ENCODE measurements around the gene RBBP8NL. TPM values are rescaled to one million over a fixed set of nuclear protein-coding genes. Genes with fewer than 3 reads are reported as not detected.

RBBP8NL gene
- total and polyA plus RNA-seq, 2 donors (not counting 3 experiments of a cell fraction or from before 2014, with no cell fraction given): not detected

- FAIRE-seq: no peak
- CTCF ChIA-PET: interaction anchor here (0.7 to 1.5 kb wide), 5 partner anchors 10 to 217 kb away, joined by 3 to 5 read pairs (median 5); no protein-coding TSS in a partner anchor
Measured at GRCh38 chr20:62400021-62400420, 27.3 kb downstream of the RBBP8NL start.

GRCh38 chr20:62398120-62398821 is 29.1 kb downstream of the RBBP8NL start:
- CTCF ChIA-PET: no interaction called here
- no peaks in the 10 kb centered on the region for H4K20me1 ChIP-seq (replicated peaks; ENCODE audit: control insufficient read depth, extremely low read depth, insufficient read depth, low read length)
- POLR2A ChIA-PET: no interaction called here
- H3K79me2 ChIP-seq (ENCODE audit: control insufficient read depth, insufficient read depth, low read length): no peaks in the 10 kb centered on the region
- no peak overlapping the region for H3K27ac ChIP-seq (ENCODE audit: insufficient read depth, low read depth, low read length)
- no peaks in the 10 kb centered on the region for H3K9me1 ChIP-seq (replicated peaks; ENCODE audit: control insufficient read depth, extremely low read depth, insufficient read depth, low read length)
- dilution Hi-C loops (cut with MboI; ENCODE audit: extremely low pct_ligation_motif_present, low sequenced_read_pairs): no loop called here
- H3K9ac ChIP-seq (replicated peaks; ENCODE audit: extremely low read depth, insufficient read depth, low read length): no peak overlapping the region
- peaks cover 0 to 1% of the 10 kb centered on the region in 2 experiments for H3K36me3 ChIP-seq (ENCODE audit: control insufficient read depth in 2 of 2, extremely low read depth in 1 of 2, insufficient read depth in 2 of 2, low read length in 2 of 2)
- DNase-seq (ENCODE audit: low read depth, low spot score): no peak
- no peaks in the 10 kb centered on the region for H3K9me3 ChIP-seq (replicated peaks; ENCODE audit: control insufficient read depth, insufficient read depth, low read length)
- no peak overlapping the region for H3K4me3 ChIP-seq (replicated peaks in 1 of 3; ENCODE audit: insufficient read depth in 1 of 3, low read depth in 1 of 3, low read length in 3 of 3)
- H3K4me2 ChIP-seq (ENCODE audit: insufficient read depth, low read length): no peak overlapping the region
- H2AFZ ChIP-seq (ENCODE audit: low read depth, low read length): no peak overlapping the region
- H3K27me3 ChIP-seq (ENCODE audit: control insufficient read depth in 2 of 2, insufficient read depth in 2 of 2, low read length in 2 of 2): no peaks in the 10 kb centered on the region
- no peak for FAIRE-seq
- no TSS peak for BruUV-seq (replicated peaks)
- H3K4me1 ChIP-seq (ENCODE audit: control insufficient read depth, extremely low read depth, insufficient read depth, low read length): no peaks in the 10 kb centered on the region
- TF ChIP-seq EZH2 (IDR thresholded peaks at IDR 0.05; ENCODE audit: borderline replicate concordance, low read depth, low read length, severe bottlenecking): no peak
- TF ChIP-seq POLR2A (IDR thresholded peaks at IDR 0.05; ENCODE audit: low read depth, low read length): no peak
- TF ChIP-seq FOS (IDR thresholded peaks at IDR 0.05; ENCODE audit: borderline replicate concordance, insufficient read depth, low read length): no peak
- no peak for TF ChIP-seq MAX (IDR thresholded peaks at IDR 0.05; ENCODE audit: insufficient read depth, insufficient read length)
- no peak for TF ChIP-seq GATA2 (IDR thresholded peaks at IDR 0.05; ENCODE audit: insufficient read depth, insufficient read length, low read depth, low read length)
- no peak for TF ChIP-seq POLR2AphosphoS5 (IDR thresholded peaks at IDR 0.05; ENCODE audit: insufficient read depth, low read depth, low read length)
- intact Hi-C loops (cut with micrococcal nuclease): no loop called here

More at GRCh38 chr20:62400021-62400420, 27.3 kb downstream of the RBBP8NL start:
- Histone ChIP-seq H3K27me3 (ENCODE audit: control insufficient read depth in 2 of 2, insufficient read depth in 2 of 2, low read length in 2 of 2) (no peaks in the 10 kb centered on the region), H3K9me3 (replicated peaks; ENCODE audit: control insufficient read depth, insufficient read depth, low read length) (no peaks in the 10 kb centered on the region), H3K9me1 (replicated peaks; ENCODE audit: control insufficient read depth, extremely low read depth, insufficient read depth, low read length) (no peaks in the 10 kb centered on the region), H3K9ac (replicated peaks; ENCODE audit: extremely low read depth, insufficient read depth, low read length) (no peak overlapping the region), H3K4me1 (ENCODE audit: control insufficient read depth, extremely low read depth, insufficient read depth, low read length) (no peaks in the 10 kb centered on the region), H3K4me3 (replicated peaks in 1 of 3; ENCODE audit: insufficient read depth in 1 of 3, low read depth in 1 of 3, low read length in 3 of 3) (no peak overlapping the region), H3K79me2 (ENCODE audit: control insufficient read depth, insufficient read depth, low read length) (no peaks in the 10 kb centered on the region), H2AFZ (ENCODE audit: low read depth, low read length) (no peak overlapping the region), H4K20me1 (replicated peaks; ENCODE audit: control insufficient read depth, extremely low read depth, insufficient read depth, low read length) (no peaks in the 10 kb centered on the region), H3K4me2 (ENCODE audit: insufficient read depth, low read length) (no peak overlapping the region), H3K36me3 (ENCODE audit: control insufficient read depth in 2 of 2, extremely low read depth in 1 of 2, insufficient read depth in 2 of 2, low read length in 2 of 2) (peaks cover 0 to 1% of the 10 kb centered on the region in 2 experiments), H3K27ac (ENCODE audit: insufficient read depth, low read depth, low read length) (no peak overlapping the region)
- POLR2A ChIA-PET: no interaction called here
- intact Hi-C loops (cut with micrococcal nuclease): no loop called here
- DNase-seq (ENCODE audit: low read depth, low spot score): no peak
- dilution Hi-C loops (cut with MboI; ENCODE audit: extremely low pct_ligation_motif_present, low sequenced_read_pairs): no loop called here
- no TSS peak for BruUV-seq (replicated peaks)
- TF ChIP-seq GATA2 (IDR thresholded peaks at IDR 0.05; ENCODE audit: insufficient read depth, insufficient read length, low read depth, low read length): no peak
- no peak for TF ChIP-seq EZH2 (IDR thresholded peaks at IDR 0.05; ENCODE audit: borderline replicate concordance, low read depth, low read length, severe bottlenecking)
- no peak for TF ChIP-seq POLR2A (IDR thresholded peaks at IDR 0.05; ENCODE audit: low read depth, low read length)
- TF ChIP-seq JUN (IDR thresholded peaks at IDR 0.05; ENCODE audit: borderline replicate concordance, insufficient read depth, insufficient read length, low read depth): no peak
